Left lung (tissue), 10 donors: Measurements from ENCODE around the gene TSSK6. TPM values are rescaled to one million over a fixed set of nuclear protein-coding genes. Genes with fewer than 3 reads are reported as not detected.

ENCODE experiments used
- ATAC-seq: fragments of 200-7000 bp; cut with Tn5 transposase; one replicate; pipeline ENCODE4 v1.9.1; 2020; ENCODE audit warnings: moderate library complexity
- DNase-seq, 4 donors: peaks; one replicate each; pipeline ENCODE4 v3.0.0-alpha.2; 2013 to 2020
- H3K27ac ChIP-seq, 2 donors: fragments of 200-600 bp; sonication (generic) in 1 of 2; one replicate each; pipeline versions ENCODE4 v1.5.0 to v1.8.0; 2020 to 2021
- H3K27me3 ChIP-seq, 2 donors: fragments of 200-600 bp; sonication (generic) in 1 of 2; one replicate each; pipeline versions ENCODE4 v1.5.0 to v1.8.0; 2020 to 2021
- H3K36me3 ChIP-seq, 2 donors: fragments of 200-600 bp; sonication (generic) in 1 of 2; one replicate each; pipeline versions ENCODE4 v1.5.0 to v1.8.0; 2020 to 2021
- H3K4me1 ChIP-seq, 2 donors: fragments of 200-600 bp; one replicate each; pipeline ENCODE4 v1.8.0; 2021
- H3K4me3 ChIP-seq, 2 donors: fragments of 200-600 bp; sonication (generic) in 1 of 2; one replicate each; pipeline versions ENCODE4 v1.5.0 to v1.8.0; 2020 to 2021; ENCODE audit warnings: mild to moderate bottlenecking in 1 of 2
- H3K9me3 ChIP-seq, 2 donors: fragments of 200-600 bp; sonication (generic) in 1 of 2; one replicate each; pipeline versions ENCODE4 v1.5.0 to v1.8.0; 2020 to 2021
- intact Hi-C, 2 donors: fragments of 100-400 bp; cut with DNase I; formaldehyde crosslinking; loops; one replicate each; pipeline versions ENCODE4 v1.11.2 to v1.14.2; 2022
- polyA plus RNA-seq, 6 donors: library from polyadenylated mRNA; unstranded; fragments of 120-200 nt; gene quantifications; one replicate each; pipeline ENCODE4 v1.2.1, GENCODE V29; 2013; ENCODE audit not compliant: insufficient read length in 6 of 6
- total RNA-seq, 2 donors: library from RNA; stranded (reverse); fragmentation: NEBNext Ultra II Directional; extraction: Animal tissue kit (Norgen Biotek cat#: 25700); gene quantifications; one replicate each; pipeline ENCODE4 v1.2.1, GENCODE V29; 2021
- TF ChIP-seq, protein P1 (sequence below), 2 donors: fragments of 200-600 bp; sonication (generic) in 1 of 2; IDR thresholded peaks; one replicate each; pipeline versions ENCODE4 v1.5.0 to v1.8.0; 2021; ENCODE audit warnings: antibody characterized with exemption in 2 of 2
- donor health status: DM: no; HTN: yes; CAD: no.
- donor health status: DM: no; HTN: no; CAD: no.

TSSK6 gene
- total and polyA plus RNA-seq, 8 donors: 0.67 to 1.4 (median 1.2) TPM

DNA sequence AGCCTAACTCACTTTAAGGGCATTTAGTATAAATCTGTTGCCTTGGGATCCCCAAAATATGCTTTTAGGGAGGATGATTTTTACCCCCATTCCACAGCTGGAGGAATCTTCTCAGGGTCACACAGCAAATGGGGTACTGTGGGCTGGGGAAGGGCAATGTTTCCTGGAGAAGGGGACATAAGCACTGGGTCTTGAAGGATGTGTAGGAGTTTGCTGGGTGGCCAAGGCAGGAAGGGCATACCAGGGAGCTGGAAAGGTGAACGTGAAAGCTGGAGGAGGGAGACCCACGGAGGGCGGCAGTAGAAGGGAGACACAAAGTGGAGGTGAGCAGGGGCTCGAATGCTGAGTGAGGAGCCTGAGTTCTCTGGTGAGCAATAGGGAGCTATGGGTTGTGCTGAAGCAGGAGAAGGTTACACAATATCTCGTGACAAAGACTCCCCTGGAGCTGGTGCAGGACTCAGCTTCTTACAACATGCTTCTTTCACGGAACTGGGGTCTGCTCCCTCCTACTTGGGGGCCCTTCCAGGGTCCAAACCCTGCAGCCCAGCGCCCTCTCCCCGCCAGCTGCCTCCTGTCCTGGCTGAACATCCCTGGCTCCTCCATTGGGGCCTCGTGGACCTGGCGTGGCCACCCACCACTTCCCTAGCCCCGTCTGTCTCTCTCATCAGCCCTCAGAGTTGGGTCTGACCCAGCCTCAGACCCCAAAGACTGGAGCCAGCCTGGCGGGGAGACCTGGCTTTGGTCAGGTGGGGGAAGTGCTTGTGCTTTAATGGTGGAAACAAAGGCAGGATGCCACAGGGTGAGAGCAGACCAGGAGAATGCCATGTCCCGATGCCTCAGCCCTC is 33.8 kb upstream of the TSSK6 start:
- Histone ChIP-seq H3K9me3 (peaks cover 0 to 2% of the 10 kb centered on the region in 2 donors), H3K4me3 (no peak overlapping the region), H3K4me1 (no peaks in the 10 kb centered on the region), H3K27me3 (peaks cover 0 to 66% of the 10 kb centered on the region in 2 donors), H3K27ac (no peak overlapping the region), H3K36me3 (no peaks in the 10 kb centered on the region)
- intact Hi-C loops: no loop called here
- TF ChIP-seq, protein P1, sequence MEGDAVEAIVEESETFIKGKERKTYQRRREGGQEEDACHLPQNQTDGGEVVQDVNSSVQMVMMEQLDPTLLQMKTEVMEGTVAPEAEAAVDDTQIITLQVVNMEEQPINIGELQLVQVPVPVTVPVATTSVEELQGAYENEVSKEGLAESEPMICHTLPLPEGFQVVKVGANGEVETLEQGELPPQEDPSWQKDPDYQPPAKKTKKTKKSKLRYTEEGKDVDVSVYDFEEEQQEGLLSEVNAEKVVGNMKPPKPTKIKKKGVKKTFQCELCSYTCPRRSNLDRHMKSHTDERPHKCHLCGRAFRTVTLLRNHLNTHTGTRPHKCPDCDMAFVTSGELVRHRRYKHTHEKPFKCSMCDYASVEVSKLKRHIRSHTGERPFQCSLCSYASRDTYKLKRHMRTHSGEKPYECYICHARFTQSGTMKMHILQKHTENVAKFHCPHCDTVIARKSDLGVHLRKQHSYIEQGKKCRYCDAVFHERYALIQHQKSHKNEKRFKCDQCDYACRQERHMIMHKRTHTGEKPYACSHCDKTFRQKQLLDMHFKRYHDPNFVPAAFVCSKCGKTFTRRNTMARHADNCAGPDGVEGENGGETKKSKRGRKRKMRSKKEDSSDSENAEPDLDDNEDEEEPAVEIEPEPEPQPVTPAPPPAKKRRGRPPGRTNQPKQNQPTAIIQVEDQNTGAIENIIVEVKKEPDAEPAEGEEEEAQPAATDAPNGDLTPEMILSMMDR (IDR thresholded peaks at IDR 0.05): no peak
- DNase-seq: no peak
- ATAC-seq: no peak

DNA sequence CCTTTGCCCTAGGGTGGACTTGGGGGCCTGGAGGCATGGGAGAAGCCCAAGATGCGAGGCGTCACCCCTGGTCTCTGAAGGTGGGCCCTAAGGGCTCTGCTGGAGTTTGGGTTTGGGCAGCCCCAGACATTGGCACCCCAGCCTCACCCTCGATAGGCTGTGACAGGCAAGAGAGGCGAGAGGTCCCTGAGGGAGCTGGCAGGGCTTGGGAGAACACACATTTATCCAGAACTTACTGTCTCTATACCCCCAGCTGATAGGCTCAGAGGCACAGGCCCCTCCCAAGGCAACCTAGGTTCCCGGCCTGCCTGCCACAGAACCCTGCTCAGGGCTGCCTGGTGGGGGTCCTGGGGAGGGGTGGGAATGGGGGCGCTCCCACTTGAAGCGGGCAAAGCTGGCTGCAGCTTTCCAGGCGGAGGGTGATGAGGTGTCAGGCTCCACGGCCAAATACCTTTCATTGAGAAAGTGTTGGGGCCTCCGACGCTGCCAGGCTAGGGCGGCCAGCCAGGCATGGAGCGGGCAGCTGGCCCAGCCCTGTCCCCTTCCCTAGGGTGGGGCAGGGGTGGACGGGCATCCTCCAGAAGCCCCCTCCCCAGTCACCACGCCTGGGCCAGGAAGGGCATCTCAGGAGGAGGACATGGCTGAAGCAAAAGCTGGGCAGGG is 32.5 kb upstream of the TSSK6 start:
- no peaks in the 10 kb centered on the region for H3K4me1 ChIP-seq
- H3K27ac ChIP-seq: no peak overlapping the region
- TF ChIP-seq, protein P1 (IDR thresholded peaks at IDR 0.05): no peak
- peaks cover 0 to 2% of the 10 kb centered on the region in 2 donors for H3K9me3 ChIP-seq
- peaks cover 0 to 76% of the 10 kb centered on the region in 2 donors for H3K27me3 ChIP-seq
- DNase-seq: no peak
- H3K36me3 ChIP-seq: no peaks in the 10 kb centered on the region
- no peak for ATAC-seq
- intact Hi-C loops: no loop called here
- no peak overlapping the region for H3K4me3 ChIP-seq

DNA sequence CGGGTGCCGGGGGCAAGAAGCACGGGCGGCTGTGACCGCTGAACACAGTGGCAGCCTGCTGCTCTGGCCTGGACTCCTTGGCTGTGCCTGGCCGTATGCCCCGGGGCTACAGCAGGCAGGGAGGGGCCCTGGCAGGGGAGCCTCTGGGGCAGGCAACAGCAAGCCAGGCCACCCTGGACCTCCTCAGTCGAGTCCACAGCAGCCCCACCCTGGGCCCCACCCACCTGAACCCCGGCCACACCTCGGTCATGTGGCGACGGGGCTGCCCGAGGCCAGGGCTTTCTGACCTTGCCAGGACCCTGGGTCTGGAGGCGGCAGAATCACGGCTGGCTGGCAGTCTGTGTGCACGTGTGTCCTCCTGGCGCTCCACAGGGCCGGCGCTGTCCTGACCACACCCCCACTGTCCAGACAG is 31.4 kb upstream of the TSSK6 start:
- ATAC-seq: no peak
- Histone ChIP-seq H3K27me3 (peaks cover under 1 to 86% of the 10 kb centered on the region in 2 donors), H3K4me3 (no peak overlapping the region), H3K27ac (no peak overlapping the region), H3K4me1 (peaks cover 0 to 6% of the 10 kb centered on the region in 2 donors), H3K36me3 (no peaks in the 10 kb centered on the region), H3K9me3 (peaks cover 0 to 2% of the 10 kb centered on the region in 2 donors)
- intact Hi-C loops: no loop called here
- DNase-seq: no peak
- TF ChIP-seq, protein P1 (IDR thresholded peaks at IDR 0.05): no peak

DNA sequence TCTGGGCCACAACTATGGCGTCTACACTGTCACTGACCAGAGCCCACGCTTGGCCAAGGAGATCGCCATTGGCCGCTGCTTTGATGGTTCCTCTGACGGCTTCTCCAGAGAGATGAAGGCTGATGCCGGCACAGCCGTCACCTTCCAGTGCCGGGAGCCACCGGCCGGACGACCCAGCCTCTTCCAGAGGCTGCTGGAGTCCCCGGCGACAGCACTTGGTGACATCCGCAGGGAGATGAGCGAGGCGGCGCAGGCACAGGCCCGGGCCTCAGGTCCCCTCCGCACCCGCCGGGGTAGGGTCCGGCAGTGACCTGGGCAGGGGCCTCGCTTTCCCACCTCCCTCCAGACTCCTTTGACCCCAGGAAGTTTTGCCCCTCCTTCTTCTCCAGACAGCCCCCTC is 30.4 kb upstream of the TSSK6 start:
- ATAC-seq: no peak
- DNase-seq: no peak
- TF ChIP-seq, protein P1 (IDR thresholded peaks at IDR 0.05): no peak
- H3K27ac ChIP-seq: no peak overlapping the region
- no peak overlapping the region for H3K4me3 ChIP-seq
- H3K27me3 ChIP-seq: peaks cover 8 to 94% of the 10 kb centered on the region in 2 donors
- H3K4me1 ChIP-seq: peaks cover 3 to 17% of the 10 kb centered on the region in 2 donors
- no peaks in the 10 kb centered on the region for H3K9me3 ChIP-seq
- intact Hi-C loops: no loop called here
- H3K36me3 ChIP-seq: no peaks in the 10 kb centered on the region

DNA sequence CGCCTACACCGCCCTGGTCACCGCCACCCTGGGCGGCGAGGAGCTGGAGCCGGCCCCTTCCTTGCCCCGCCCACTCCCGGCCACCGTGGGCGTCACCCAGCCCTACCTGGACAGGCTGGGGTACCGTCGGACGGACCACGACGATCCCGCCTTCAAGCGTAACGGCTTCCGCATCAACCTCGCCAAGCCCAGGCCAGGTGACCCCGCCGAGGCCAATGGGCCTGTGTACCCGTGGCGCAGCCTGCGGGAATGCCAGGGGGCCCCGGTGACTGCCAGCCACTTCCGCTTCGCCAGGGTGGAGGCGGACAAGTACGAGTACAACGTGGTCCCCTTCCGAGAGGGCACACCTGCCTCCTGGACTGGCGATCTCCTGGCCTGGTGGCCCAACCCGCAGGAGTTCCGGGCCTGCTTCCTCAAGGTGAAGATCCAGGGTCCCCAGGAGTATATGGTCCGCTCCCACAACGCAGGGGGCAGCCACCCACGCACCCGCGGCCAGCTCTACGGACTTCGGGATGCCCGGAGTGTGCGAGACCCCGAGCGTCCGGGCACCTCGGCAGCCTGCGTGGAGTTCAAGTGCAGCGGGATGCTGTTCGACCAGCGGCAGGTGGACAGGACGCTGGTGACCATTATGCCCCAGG is 29.7 kb upstream of the TSSK6 start:
- ATAC-seq: no peak
- Histone ChIP-seq H3K4me3 (no peak overlapping the region), H3K27ac (no peak overlapping the region), H3K4me1 (peaks cover 7 to 23% of the 10 kb centered on the region in 2 donors), H3K36me3 (no peaks in the 10 kb centered on the region), H3K9me3 (no peaks in the 10 kb centered on the region), H3K27me3 (peaks cover 15 to 94% of the 10 kb centered on the region in 2 donors)
- intact Hi-C loops: no loop called here
- DNase-seq: no peak
- TF ChIP-seq, protein P1 (IDR thresholded peaks at IDR 0.05): no peak
